T47D (cell line): ENCODE measurements around the gene URGCP.
"Not testable (repeated sequence)": the region's sequence is repeated elsewhere in the genome, so short reads cannot be mapped to it uniquely, and the experiment has no call there.

ENCODE experiments used
- DNase-seq, 2 experiments: peaks; one replicate each; pipeline versions ENCODE4 v3.0.0 to v3.0.0-alpha.2; 2011 to 2012; ENCODE audit warnings: low read depth in 1 of 2, low spot score in 1 of 2
- JUND ChIP-seq: IDR thresholded peaks from 2 replicates; pipeline ENCODE4 v1.6.1; 2012; ENCODE audit warnings: low read depth
- in situ Hi-C: cut with HindIII; loops from 2 replicates; pipeline ENCODE4 v1.10.0; 2016; ENCODE audit warnings: low sequenced_read_pairs, low pct_unique_long_range_greater_than_20kb

The URGCP gene

GRCh38 chr7:43904533-43905208 is 1.7 kb downstream of the URGCP start:
- TF ChIP-seq JUND, result no peak
- DNase-seq, result no peak
- in situ Hi-C loops, result no loop called here

- no peak for TF ChIP-seq JUND
- no peak for DNase-seq
- in situ Hi-C loops, result no loop called here
Measured at GRCh38 chr7:43902542-43903054, 3.8 kb downstream of the URGCP start.

GRCh38 chr7:43898571-43898970 is 7.8 kb downstream of the URGCP start:
- in situ Hi-C loops, DNase-seq: not testable (repeated sequence)

- no peak for TF ChIP-seq JUND
- in situ Hi-C loops, result no loop called here
- no peak for DNase-seq
Measured at GRCh38 chr7:43895847-43896415, 10.5 kb downstream of the URGCP start.

GRCh38 chr7:43891069-43891955 is 15.1 kb downstream of the URGCP start:
- no peak for DNase-seq
- no peak for TF ChIP-seq JUND
- in situ Hi-C loops, result no loop called here

- in situ Hi-C loops, result no loop called here
- TF ChIP-seq JUND, result no peak
- DNase-seq, result no peak
Measured at GRCh38 chr7:43890468-43890867, 15.9 kb downstream of the URGCP start.

- TF ChIP-seq JUND, result no peak
- DNase-seq, result no peak
- in situ Hi-C loops, result no loop called here
Measured at GRCh38 chr7:43888993-43889945, 17.1 kb downstream of the URGCP start.

GRCh38 chr7:43884617-43885016 is 21.8 kb downstream of the URGCP start:
- no peak for DNase-seq
- TF ChIP-seq JUND, result no peak
- in situ Hi-C loops, result no loop called here

GRCh38 chr7:43884209-43884608 is 22.2 kb downstream of the URGCP start:
- in situ Hi-C loops, result no loop called here
- no peak for TF ChIP-seq JUND
- no peak for DNase-seq

- TF ChIP-seq JUND, result no peak
- in situ Hi-C loops, result no loop called here
- no peak for DNase-seq
Measured at GRCh38 chr7:43880596-43880995, 25.8 kb downstream of the URGCP start.

- no peak for DNase-seq
- in situ Hi-C loops, result no loop called here
- TF ChIP-seq JUND, result no peak
Measured at GRCh38 chr7:43879477-43879876, 26.9 kb downstream of the URGCP start.

- no peak for TF ChIP-seq JUND
- in situ Hi-C loops, result no loop called here
- DNase-seq, result no peak
Measured at GRCh38 chr7:43878867-43879266, 27.5 kb downstream of the URGCP start.
